ENCODE data around the gene CLIC1.
A peak's percentile ranks its signal among the peaks of the same experiment; 100 is the strongest.

CLIC1 gene

DNA sequence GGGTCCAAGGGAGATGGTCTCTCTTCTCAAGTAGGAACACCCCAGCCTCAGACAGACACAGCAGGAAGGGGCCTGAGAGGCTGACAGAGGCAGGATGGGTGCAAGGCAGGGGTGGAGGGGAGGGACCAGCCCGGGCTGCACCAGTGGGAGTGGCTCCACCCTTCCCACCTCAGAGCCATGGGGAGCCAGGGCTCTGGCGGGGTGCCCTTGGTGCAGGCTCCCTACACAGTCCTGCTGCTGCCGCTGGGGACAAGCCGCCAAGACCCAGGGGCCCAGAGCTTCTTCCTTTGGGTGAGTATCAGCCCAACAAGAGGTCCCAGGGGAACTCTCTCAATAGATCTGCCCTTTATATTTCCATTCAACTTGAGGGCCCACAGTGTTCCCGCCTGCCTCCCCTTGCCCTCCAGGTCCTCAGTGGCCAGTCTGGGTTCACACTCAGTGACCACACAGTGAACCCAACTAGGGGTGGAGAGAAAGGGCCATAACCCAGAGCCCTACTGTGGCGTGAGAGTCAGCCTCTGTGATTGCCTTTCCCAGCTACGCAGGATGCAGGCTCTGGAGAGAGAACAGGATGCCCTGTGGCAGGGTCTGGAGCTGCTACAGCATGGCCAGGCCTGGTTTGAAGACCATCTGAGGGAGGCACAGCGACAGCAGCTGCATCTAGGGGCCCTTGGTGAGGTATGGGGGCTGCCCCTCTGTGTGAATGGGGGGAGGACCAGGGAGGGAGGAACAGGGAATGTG lies 26.7 kb upstream of the CLIC1 start:
- no peaks in the 10 kb centered on the region for H3K27me3 ChIP-seq (ENCODE audit: low read depth)
- in situ Hi-C loops (cut with MboI; ENCODE audit: low sequenced_read_pairs) = no loop called here
- H3K9me3 ChIP-seq = no peaks in the 10 kb centered on the region
- H3K4me1 ChIP-seq = peaks cover 5% of the 10 kb centered on the region
- peaks cover 71% of the 10 kb centered on the region for H3K36me3 ChIP-seq (replicated peaks)
- DNase-seq (ENCODE audit: low spot score in 2 of 2) = no peak
- no peak overlapping the region for H3K4me3 ChIP-seq

DNA sequence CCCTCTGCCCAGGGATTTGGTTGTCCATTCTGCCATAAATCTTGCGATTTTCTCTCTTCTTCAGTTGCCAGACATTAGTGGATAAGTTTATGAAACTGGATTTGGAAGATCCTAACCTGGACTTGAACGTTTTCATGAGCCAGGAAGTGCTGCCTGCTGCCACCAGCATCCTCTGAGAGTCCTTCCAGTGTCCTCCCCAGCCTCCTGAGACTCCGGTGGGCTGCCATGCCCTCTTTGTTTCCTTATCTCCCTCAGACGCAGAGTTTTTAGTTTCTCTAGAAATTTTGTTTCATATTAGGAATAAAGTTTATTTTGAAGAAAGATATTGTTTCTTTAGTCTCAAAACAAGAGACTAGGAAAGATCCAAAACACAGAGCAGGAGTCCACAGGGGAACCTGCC lies 26.0 kb upstream of the CLIC1 start, which contains the start of gene SAPCD1:
Gene SAPCD1, plus strand, starts transcription at position 301 of the 400 bp plus-strand sequence. CDS start 399 bp downstream, outside the sequence.
- H3K36me3 ChIP-seq (replicated peaks) = peaks cover 77% of the 10 kb centered on the region

DNA sequence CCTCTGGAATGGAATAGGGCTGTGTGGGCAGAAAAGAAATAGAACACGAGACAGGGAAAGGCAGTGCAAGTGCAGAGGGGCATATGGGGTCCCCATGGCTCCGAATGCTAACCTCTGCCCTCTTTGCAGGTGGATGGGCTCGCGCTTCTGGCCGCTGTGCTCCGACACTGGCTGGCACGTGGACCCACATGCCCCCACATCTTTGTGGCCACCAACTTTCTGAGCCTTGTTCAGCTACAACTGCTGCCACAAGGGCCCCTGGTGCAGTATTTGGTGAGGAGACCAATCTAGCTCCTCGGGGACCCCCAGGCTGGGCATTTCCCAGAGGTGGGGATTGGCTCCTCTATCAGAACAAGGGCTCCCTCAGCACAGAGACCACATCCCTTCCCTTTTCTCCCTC lies 25.0 kb upstream of the CLIC1 start:
- H3K9me3 ChIP-seq = no peaks in the 10 kb centered on the region
- H3K27me3 ChIP-seq (ENCODE audit: low read depth) = no peaks in the 10 kb centered on the region

More for the DNA sequence above, 26.0 kb upstream of the CLIC1 start, which contains the start of gene SAPCD1:
- no peaks in the 10 kb centered on the region for H3K27me3 ChIP-seq (ENCODE audit: low read depth)
- no peak within 1 kb of the TSS for H3K4me3 ChIP-seq
- DNase-seq (ENCODE audit: low spot score in 2 of 2) = no peak
- no peaks in the 10 kb centered on the region for H3K9me3 ChIP-seq
- peaks cover 5% of the 10 kb centered on the region for H3K4me1 ChIP-seq
- in situ Hi-C loops (cut with MboI; ENCODE audit: low sequenced_read_pairs) = no loop called here

DNA sequence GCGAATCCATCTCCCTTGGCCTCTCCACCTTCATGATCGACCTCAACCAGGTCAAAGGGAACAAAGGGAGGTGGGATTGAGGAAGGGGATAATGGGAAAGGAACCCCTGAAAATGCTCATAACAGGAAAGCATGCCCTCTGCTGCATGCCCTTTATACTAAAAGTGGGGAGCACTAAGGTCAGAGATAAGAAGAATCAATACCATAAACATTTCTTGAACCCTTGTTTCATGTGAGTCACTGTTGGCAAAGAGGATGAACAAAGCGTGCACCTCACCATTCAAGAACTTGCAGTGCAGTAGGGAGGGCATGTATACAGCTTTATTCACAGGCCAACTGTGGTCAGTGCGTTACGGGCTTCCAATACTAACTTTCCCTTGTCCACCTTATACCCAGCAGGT lies 24.5 kb upstream of the CLIC1 start:
- H3K9me3 ChIP-seq = no peaks in the 10 kb centered on the region
- no peak overlapping the region for H3K4me3 ChIP-seq
- H3K27me3 ChIP-seq (ENCODE audit: low read depth) = no peaks in the 10 kb centered on the region
- no peak for DNase-seq (ENCODE audit: low spot score in 2 of 2)
- H3K4me1 ChIP-seq = peaks cover 5% of the 10 kb centered on the region
- H3K36me3 ChIP-seq (replicated peaks) = peaks cover 77% of the 10 kb centered on the region
- in situ Hi-C loops (cut with MboI; ENCODE audit: low sequenced_read_pairs) = no loop called here

More for the DNA sequence above, 25.0 kb upstream of the CLIC1 start:
- H3K4me1 ChIP-seq = peaks cover 5% of the 10 kb centered on the region
- H3K36me3 ChIP-seq (replicated peaks) = peaks cover 77% of the 10 kb centered on the region
- H3K4me3 ChIP-seq = no peak overlapping the region
- no peak for DNase-seq (ENCODE audit: low spot score in 2 of 2)
- in situ Hi-C loops (cut with MboI; ENCODE audit: low sequenced_read_pairs) = no loop called here

DNA sequence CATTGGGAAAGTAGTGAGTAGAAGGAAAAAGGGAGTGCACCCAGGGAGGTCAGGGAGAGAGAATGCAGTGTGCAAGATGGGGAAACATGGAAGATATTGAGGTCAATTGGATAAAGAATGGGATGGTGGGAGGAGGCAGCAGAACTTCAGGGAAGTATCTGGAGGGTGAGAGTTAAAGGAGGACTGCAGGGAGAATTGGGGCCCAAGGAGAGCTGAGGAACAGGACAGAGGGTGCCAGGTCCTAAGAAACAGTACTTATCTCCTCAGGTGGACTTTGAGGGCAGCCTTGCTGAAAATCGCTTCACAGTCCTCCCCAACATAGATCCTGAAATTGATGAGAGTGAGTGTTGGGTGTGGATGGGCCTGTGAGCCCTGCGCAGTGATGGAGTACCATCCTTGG lies 22.0 kb upstream of the CLIC1 start:
- no peak for DNase-seq (ENCODE audit: low spot score in 2 of 2)
- H3K27me3 ChIP-seq (ENCODE audit: low read depth) = no peaks in the 10 kb centered on the region
- peaks cover 59% of the 10 kb centered on the region for H3K36me3 ChIP-seq (replicated peaks)
- in situ Hi-C loops (cut with MboI; ENCODE audit: low sequenced_read_pairs) = no loop called here
- H3K9me3 ChIP-seq = no peaks in the 10 kb centered on the region
- H3K4me3 ChIP-seq = no peak overlapping the region
- peaks cover 2% of the 10 kb centered on the region for H3K4me1 ChIP-seq

DNA sequence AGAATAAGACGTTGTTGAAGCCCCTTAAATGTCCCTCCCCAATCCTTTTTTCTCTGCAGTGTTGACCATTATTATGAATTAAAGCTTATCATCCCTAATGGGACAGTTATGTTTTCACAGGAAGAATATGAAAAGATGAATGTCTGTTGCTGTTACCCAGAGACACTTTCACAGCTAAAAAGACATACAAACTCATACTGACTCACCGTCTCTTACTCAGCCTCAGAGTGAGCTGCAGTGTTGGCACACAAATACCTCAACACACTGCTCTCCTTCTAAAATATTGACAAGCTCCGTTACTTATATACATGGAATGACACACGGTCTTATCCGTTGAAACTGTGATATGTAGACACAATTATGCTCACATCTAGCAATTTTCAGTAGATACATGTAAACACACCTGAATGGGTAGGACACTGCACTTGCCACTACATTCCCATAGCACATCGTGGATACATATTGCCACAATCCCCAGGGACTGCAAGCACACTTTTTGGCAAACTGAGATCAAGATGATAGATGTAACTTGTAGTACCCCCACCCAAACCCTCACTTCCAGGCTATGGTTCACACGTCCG lies 16.5 kb upstream of the CLIC1 start:
- H3K27me3 ChIP-seq (ENCODE audit: low read depth) = no peaks in the 10 kb centered on the region
- peaks cover 35% of the 10 kb centered on the region for H3K36me3 ChIP-seq (replicated peaks)
- H3K9me3 ChIP-seq = no peaks in the 10 kb centered on the region
- H3K4me3 ChIP-seq = no peak overlapping the region
- H3K4me1 ChIP-seq = no peaks in the 10 kb centered on the region
- DNase-seq (ENCODE audit: low spot score in 2 of 2) = no peak
- in situ Hi-C loops (cut with MboI; ENCODE audit: low sequenced_read_pairs) = no loop called here

DNA sequence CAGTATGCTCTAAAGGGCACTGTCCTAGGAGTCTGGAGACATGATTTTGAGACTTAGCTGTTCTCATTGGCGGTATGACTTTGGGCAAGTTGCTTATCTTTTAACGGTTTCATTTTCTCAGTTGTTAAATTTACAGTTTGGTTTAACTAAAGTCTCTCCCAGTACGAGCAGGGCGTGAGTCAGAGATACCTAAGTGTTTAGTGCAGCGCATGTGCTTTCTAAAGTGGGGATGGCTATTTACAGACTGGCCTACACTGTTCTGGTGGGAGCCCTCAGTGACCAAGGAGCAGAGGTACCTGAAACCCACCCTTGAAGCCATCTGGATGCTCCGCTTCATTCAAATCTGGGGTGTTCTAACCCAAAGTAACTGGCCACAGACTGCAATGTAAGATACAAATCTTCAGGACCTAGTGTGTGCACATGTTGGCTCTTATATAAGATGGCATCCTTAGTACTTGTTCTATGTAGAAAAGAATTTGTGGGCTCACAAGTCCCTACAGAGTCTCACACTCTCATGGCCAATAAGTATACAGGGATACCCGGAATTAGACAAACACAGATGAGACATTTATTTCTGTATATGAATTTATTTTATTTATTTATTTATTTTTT lies 14.2 kb upstream of the CLIC1 start:
- Histone ChIP-seq H3K27me3 (ENCODE audit: low read depth) (no peaks in the 10 kb centered on the region), H3K4me3 (no peak overlapping the region), H3K36me3 (replicated peaks) (peaks cover 50% of the 10 kb centered on the region), H3K9me3 (no peaks in the 10 kb centered on the region), H3K4me1 (no peaks in the 10 kb centered on the region)
- DNase-seq (ENCODE audit: low spot score in 2 of 2) = no peak
- in situ Hi-C loops (cut with MboI; ENCODE audit: low sequenced_read_pairs) = no loop called here

DNA sequence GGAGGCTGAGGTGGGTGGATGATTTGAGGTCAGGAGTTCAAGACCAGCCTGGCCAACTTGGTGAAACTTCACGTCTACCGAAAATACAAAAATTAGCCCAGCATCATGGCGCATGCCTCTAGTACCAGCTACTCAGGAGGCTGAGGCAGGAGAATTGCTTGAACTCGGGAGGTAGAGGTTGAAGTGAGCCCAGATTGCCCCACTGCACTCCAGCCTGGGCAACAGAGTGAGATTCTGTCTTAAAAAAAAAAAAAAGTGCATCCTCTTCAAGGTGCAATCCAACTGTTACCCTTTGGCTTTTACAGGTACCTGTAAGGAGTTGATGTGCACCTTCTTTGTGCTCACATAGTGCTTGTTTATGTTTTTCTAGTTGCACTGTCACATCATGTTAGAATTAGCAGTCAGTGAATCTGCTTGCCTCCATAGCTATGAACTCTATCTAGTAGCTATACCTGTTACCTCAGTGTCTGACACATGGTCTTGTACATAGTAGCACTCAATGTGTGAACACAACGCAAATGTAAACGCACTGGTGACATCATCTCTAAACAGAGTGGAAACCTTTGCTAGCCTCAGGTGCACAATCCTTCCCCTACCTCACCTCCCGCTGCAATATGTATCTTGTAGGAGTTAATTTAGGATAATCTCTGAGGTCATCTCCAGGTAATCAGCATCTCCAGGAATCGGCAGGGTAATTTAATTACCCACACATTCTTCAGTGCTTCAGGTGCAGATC lies 13.1 kb upstream of the CLIC1 start:
- in situ Hi-C loops (cut with MboI; ENCODE audit: low sequenced_read_pairs) = no loop called here

DNA sequence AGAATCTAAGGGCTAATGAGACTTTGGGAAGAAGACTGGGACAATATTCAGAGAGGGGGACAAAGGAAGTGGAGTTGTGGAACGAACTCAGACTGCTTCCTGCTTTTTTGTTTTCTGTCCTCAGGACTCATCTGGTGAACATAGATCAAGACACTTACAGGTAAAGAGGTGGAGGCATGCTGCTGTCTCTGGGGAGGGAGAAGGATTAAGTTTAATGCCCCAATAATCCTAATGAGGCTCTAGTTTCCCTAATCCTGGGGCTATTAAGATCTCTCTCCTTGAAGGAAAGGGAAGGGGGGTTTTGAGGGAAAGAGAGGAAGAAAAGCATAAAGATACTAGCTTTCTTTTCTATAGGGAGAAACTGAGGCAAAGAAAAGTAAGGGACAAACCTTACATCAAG lies 8.1 kb upstream of the CLIC1 start:
- no peak for DNase-seq (ENCODE audit: low spot score in 2 of 2)
- in situ Hi-C loops (cut with MboI; ENCODE audit: low sequenced_read_pairs) = no loop called here
- peaks cover 5% of the 10 kb centered on the region for H3K4me1 ChIP-seq
- no peaks in the 10 kb centered on the region for H3K27me3 ChIP-seq (ENCODE audit: low read depth)
- H3K9me3 ChIP-seq = no peaks in the 10 kb centered on the region
- no peak overlapping the region for H3K4me3 ChIP-seq
- H3K36me3 ChIP-seq (replicated peaks) = peaks cover 76% of the 10 kb centered on the region

More for the DNA sequence above, 13.1 kb upstream of the CLIC1 start:
- no peaks in the 10 kb centered on the region for H3K27me3 ChIP-seq (ENCODE audit: low read depth)
- peaks cover 58% of the 10 kb centered on the region for H3K36me3 ChIP-seq (replicated peaks)
- DNase-seq (ENCODE audit: low spot score in 2 of 2) = no peak
- H3K4me1 ChIP-seq = no peaks in the 10 kb centered on the region
- H3K4me3 ChIP-seq = no peak overlapping the region
- H3K9me3 ChIP-seq = no peaks in the 10 kb centered on the region

DNA sequence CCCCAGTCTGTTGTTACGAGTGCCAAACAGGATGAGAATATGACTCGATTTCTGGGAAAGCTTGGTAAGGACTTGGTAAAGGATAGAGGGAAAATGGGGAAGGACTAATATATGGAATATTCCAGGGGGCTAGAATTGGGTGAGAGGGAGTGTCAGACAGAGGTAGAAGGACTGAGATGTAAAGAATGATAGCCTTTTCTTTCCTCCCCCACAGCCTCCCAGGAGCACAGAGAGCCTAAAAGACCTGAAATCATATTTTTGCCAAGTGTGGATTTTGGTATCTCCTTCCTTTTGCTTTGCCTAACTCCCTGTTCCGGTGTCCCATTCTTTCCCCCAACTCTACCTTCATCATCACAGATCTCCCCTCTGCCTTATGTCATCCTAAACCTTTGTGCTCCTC lies 6.6 kb upstream of the CLIC1 start:
- in situ Hi-C loops (cut with MboI; ENCODE audit: low sequenced_read_pairs) = no loop called here
- peaks cover 21% of the 10 kb centered on the region for H3K4me1 ChIP-seq
- H3K27me3 ChIP-seq (ENCODE audit: low read depth) = no peaks in the 10 kb centered on the region
- H3K36me3 ChIP-seq (replicated peaks) = peaks cover 63% of the 10 kb centered on the region
- no peaks in the 10 kb centered on the region for H3K9me3 ChIP-seq
- no peak for DNase-seq (ENCODE audit: low spot score in 2 of 2)
- no peak overlapping the region for H3K4me3 ChIP-seq

DNA sequence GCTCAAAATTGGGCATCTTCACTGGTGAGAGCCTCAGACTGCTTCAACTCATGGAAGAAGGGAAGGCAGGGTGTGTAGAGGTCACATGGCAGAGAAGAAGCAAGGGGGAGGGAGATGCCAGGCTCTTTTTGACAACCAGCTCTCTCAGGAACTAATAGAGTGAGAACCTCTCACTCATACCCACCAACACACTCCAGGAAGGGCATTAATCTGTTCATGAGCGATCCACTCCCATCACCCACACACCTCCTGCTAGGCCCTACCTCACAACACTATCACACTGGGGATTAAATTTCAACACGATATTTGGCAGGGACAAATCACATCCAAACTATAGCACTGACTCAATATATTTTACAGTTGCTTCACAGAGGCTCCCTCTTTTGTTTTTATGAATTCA lies 5.5 kb upstream of the CLIC1 start:
- in situ Hi-C loops (cut with MboI; ENCODE audit: low sequenced_read_pairs) = no loop called here
- H3K4me3 ChIP-seq = no peak overlapping the region
- H3K9me3 ChIP-seq = no peaks in the 10 kb centered on the region

DNA sequence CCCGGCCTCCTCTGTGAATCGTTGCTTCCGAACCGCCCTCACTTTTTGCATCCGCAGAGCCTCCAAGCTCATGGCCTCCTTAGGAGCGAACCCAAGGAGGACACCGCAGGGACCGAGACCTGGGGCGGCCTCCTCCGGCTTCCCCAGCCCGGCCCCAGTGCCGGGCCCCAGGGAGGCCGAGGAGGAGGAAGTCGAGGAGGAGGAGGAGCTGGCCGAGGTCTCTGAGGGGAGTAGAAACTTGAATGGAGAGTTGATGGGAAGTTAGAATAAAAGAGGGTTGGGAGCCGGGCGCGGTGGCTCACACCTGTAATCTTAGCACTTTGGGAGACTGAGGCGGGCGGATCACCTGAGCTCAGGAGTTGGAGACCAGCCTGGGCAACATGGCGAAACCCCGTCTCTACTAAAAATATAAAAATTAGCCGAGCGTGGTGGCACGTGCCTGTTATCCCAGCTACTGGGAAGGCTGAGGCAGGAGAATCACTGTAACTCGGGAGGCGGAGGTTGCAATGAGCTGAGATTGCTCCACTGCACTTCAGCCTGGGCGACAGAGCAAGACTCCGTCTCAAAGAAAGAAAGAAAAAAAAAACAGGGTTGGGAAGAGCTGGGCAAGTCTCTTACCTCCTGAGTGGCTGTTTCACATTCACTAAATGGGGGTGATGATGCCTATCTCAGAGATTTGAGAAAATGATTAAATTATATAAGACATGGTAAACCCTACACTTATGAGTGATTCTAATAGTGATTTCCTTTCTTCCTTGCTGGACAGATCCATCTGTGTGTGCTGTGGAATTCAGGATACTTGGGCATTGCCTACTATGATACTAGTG lies 4.3 kb upstream of the CLIC1 start:
- peak; percentile 19 to 59 for DNase-seq (ENCODE audit: low spot score in 2 of 2)
- in situ Hi-C loops (cut with MboI; ENCODE audit: low sequenced_read_pairs) = no loop called here
- peaks cover 44% of the 10 kb centered on the region for H3K36me3 ChIP-seq (replicated peaks)
- no peaks in the 10 kb centered on the region for H3K9me3 ChIP-seq
- peak overlapping the region; percentile 62 for H3K4me3 ChIP-seq
- no peaks in the 10 kb centered on the region for H3K27me3 ChIP-seq (ENCODE audit: low read depth)
- H3K4me1 ChIP-seq = peaks cover 34% of the 10 kb centered on the region

More for the DNA sequence above, 5.5 kb upstream of the CLIC1 start:
- Histone ChIP-seq H3K4me1 (peaks cover 30% of the 10 kb centered on the region), H3K27me3 (ENCODE audit: low read depth) (no peaks in the 10 kb centered on the region), H3K36me3 (replicated peaks) (peaks cover 52% of the 10 kb centered on the region)
- no peak for DNase-seq (ENCODE audit: low spot score in 2 of 2)
